Mammary epithelial cell (primary cell): ENCODE measurements around the gene FSD1.

Experiments used
- CTCF ChIP-seq, 2 donors: IDR thresholded peaks in 1 of 2; conservative IDR thresholded peaks in 1 of 2; 2 replicates each; pipeline ENCODE4 v1.5.1; 2011 to 2012; ENCODE audit warnings: inconsistent platforms in 2 of 2, low read length in 2 of 2, mild to moderate bottlenecking in 2 of 2, control low read depth in 1 of 2, low read depth in 1 of 2; ENCODE audit not compliant: insufficient read depth in 1 of 2; ENCODE audit errors: extremely low read depth in 1 of 2
- EZH2 ChIP-seq: IDR thresholded peaks from 2 replicates; pipeline ENCODE4 v1.6.1; 2012; ENCODE audit warnings: low read length, inconsistent platforms, borderline replicate concordance

GRCh38 chr19:4302243-4302640, 2.2 kb upstream of the FSD1 start, which contains the start of gene TMIGD2:
- TF ChIP-seq CTCF (conservative IDR thresholded peaks at IDR 0.05 in 1 of 2, IDR thresholded peaks at IDR 0.05 in 1 of 2; ENCODE audit: extremely low read depth in 1 of 2, insufficient read depth in 1 of 2, low read depth in 1 of 2, low read length in 2 of 2) = no peak
- TF ChIP-seq EZH2 = no peak
